Omental fat pad (tissue), 4 donors: ENCODE measurements around the gene IYD. TPM values are rescaled to one million over a fixed set of nuclear protein-coding genes. Genes with fewer than 3 reads are reported as not detected.
"Not testable (repeated sequence)": the region's sequence is repeated elsewhere in the genome, so short reads cannot be mapped to it uniquely, and the experiment has no call there.

Experiments
- ATAC-seq: fragments of 150-250 bp; one replicate; pipeline ENCODE4 v1.9.1; 2016; ENCODE audit warnings: mild to moderate bottlenecking, moderate library complexity; ENCODE audit not compliant: low FRiP score
- DNase-seq: peaks from one replicate; pipeline ENCODE4 v3.0.0-alpha.2; 2019; ENCODE audit warnings: low spot score
- CTCF ChIP-seq, 3 donors: fragments of 450-650 bp; IDR thresholded peaks; one replicate each; pipeline ENCODE4 v1.5.1; 2016 to 2017; ENCODE audit warnings: antibody characterized with exemption in 3 of 3, mild to moderate bottlenecking in 3 of 3, moderate library complexity in 2 of 3
- total RNA-seq, 4 donors: library from RNA; depleted of rRNA; stranded (reverse); fragments of >200 nt; gene quantifications; one replicate each; pipeline ENCODE4 v1.1.0, GENCODE V29; 2016

The IYD gene
- total RNA-seq, 4 donors from 2014 or later: 0.06 TPM; not detected in 3

GRCh38 chr6:150443621-150444020 lies 74.8 kb downstream of the IYD start:
- TF ChIP-seq CTCF (IDR thresholded peaks at IDR 0.05): no peak
- ATAC-seq (peak; percentile 48), DNase-seq (no peak)

GRCh38 chr6:150444308-150444707 lies 75.5 kb downstream of the IYD start:
- no peak for TF ChIP-seq CTCF (IDR thresholded peaks at IDR 0.05)
- DNase-seq (no peak), ATAC-seq (no peak)

GRCh38 chr6:150445486-150445885 lies 76.7 kb downstream of the IYD start:
- TF ChIP-seq CTCF (IDR thresholded peaks at IDR 0.05): no peak
- DNase-seq (no peak), ATAC-seq (no peak)

GRCh38 chr6:150448221-150448620 lies 79.4 kb downstream of the IYD start:
- TF ChIP-seq CTCF (IDR thresholded peaks at IDR 0.05): no peak
- ATAC-seq (no peak), DNase-seq (no peak)

GRCh38 chr6:150449055-150449454 lies 80.2 kb downstream of the IYD start:
- not testable (repeated sequence) for DNase-seq, ATAC-seq

GRCh38 chr6:150450918-150451317 lies 82.1 kb downstream of the IYD start:
- no peak for DNase-seq
- no peak for ATAC-seq
- TF ChIP-seq CTCF (IDR thresholded peaks at IDR 0.05): no peak

GRCh38 chr6:150451807-150452427 lies 83.1 kb downstream of the IYD start:
- DNase-seq: no peak
- no peak for ATAC-seq
- no peak for TF ChIP-seq CTCF (IDR thresholded peaks at IDR 0.05)
